ENCODE data around the gene SMLR1.

The SMLR1 gene

DNA sequence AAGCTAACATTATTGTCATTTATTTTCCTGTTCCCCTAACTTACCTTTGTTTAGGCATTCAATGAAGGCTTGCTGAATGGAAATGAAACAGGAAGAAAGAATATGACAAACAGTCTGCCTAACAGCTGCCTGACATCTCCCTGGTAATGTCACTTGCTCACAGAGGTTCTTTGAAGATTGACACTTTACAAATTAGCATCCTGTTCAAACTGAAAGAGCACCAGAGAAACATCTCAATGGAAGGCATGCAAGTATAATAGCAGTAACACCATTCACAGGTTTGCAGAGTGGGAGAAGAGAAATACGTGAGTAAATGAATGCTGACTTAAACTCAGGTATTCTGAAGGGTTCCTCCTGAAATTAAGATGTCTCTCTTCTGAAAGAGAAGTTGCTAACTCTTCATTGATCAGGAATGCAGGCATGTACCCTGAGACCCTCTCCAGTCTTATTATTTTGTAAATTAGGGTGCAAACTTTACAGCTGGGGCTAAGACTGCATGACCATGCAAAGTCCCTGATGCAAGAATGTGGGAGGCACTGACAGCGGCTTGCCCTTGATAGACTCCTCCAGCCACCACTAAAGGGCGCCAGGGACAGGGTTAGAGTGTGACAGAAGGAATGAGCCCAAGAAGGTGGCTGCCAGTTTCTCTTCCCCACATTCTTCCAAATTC is 1.3 kb upstream of the SMLR1 start:
- DNase-seq = no peak

DNA sequence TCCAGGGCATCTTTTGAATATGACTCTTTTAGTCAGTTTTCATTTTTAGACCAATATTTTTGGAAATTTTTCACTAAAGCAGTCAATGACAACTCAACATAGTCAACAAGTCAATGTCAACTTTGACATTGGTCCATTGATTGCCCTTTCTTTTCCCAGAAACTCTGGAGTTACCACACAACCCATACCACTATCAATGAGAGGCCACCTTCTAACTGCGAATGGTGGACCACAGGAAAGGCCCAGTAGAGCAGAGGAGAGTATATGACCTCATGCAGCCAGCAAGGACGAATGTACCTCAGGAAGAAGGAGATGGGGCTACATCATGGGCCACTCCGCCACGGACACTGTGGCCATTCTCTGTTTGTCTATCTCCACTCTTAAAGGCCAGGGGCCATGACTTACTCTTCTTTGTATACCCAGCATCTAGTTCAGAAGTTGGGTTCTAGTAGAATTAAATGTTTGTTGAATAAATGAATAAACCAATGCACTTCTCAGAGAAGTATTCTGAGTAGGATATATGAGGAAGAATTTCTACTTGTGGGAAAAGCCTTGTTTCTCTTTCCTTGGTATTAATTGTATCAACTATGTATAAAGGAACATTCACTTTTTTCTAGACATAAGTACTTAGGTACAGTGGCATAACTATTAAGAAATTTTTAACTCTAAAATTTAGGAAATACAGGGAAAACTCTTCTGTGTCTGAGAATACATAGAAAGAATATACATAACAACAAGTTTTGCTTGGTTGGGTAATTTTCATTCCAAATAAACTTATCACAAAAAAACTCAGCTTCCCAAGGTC is 562 bp upstream of the SMLR1 start:
- no peak for DNase-seq

DNA sequence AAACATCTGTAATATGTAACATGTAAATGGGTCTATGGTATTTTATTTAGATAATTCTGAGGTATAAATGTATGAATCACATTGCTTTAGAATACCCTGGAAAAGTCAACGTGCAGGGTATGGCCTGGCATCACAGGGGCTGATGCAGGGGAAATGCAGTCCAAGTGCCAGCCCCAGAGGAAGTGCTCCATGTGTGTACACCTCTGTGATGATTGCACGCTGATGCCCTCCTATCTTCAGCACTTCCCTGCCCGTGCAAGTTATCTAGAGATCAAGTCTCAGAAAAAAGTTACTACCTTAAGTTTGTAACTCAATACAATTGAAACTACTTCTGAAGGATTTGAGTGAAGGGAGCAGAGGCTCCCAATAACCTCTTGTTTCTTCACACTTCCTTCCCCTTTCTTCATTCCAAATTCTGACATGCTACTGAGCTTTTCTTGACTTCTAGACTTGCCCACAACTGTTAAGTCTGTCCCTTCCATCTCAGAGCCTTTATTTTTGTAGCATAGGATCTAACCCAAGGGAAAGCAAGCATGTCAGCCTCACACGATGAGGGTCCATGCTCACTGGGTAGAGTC is 2.2 kb downstream of the SMLR1 start:
- DNase-seq = no peak

DNA sequence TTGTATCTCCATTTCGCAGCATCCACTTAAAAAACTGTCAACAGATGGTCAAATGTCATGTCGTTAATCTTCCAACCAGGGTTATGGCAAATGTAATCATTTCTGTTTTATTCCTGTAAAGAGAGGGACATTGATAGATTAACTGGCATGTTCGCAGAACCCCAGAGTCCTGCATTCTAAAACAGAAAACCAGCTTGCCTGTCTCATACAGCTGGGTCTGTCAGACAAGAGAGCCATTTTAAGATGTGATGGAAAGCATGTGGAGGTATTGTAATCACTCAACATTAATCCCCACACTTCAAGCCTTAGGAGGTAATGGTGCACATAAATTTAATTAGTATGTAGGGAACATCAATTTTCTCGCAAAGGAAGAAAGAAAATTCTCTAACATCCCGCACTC is 4.4 kb downstream of the SMLR1 start:
- DNase-seq = no peak

DNA sequence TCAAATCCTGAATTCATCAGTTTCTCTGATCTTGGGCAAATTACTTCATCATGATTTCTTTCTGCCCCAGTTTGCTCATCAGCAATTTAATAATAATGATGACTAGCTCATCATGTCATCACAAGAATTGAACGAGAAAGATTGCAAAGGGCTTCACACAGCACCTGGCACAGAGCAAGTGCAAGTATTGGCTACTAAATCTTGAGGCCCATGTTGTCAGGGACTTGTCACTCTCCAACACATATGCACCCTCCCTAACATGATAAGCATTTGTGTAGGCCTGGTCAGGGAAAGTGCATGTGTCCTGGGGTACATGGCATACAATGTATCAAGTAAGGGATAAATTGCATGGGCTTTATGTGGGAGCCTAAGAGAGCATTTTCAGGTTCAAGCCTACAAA is 6.4 kb downstream of the SMLR1 start:
- no peak for DNase-seq

GRCh38 chr6:130834482-130835251 is 7.5 kb downstream of the SMLR1 start:
- no peak for DNase-seq

DNA sequence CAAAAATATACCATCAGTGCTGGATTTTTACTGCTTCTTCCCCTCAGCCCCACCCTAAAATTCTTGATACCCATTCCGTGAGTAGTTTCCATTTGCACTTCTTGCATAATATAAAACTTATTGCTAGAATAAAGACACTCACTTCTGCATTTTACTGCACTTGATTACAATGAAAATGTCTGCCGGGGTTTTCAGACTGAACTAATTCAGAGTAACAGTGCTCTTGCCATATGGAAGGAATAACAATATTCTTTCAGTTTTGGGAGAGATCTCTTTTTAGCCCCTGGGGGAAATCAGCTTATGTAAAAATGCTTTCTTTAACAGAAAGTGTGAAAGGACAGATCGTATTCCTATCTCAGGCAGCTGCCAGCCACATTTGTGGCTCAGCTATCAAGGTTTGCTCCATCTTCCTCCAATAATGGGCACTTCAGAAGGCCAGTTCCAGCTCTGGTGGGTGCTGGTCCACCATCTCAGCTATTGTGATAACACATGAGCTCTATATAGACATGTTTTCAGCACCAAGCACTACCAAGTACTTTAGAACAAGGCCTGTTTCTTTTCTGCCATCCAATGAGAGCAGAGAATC is 8.9 kb downstream of the SMLR1 start:
- DNase-seq = no peak

DNA sequence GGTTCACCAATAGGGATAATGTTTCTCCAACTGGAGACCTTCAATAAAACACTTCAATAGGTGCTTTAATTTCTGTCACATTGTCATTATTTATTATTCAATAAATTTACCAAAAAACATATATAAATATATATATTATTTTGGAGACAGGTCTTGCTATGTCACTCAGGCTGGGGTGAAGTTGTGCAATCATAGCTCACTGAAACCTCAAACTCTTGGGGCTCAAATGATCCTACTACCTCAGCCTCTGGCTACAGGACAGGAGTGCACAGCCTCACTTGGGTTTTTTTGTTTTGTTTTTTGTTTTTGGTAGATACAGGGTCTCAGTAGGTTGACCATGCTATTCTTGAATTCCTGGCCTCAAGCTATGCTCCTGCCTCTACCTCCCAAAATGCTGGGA is 9.9 kb downstream of the SMLR1 start:
- DNase-seq = no peak

- no peak for DNase-seq
Observed at GRCh38 chr6:130838250-130838860, 11.1 kb downstream of the SMLR1 start.

- DNase-seq = no peak
Observed at GRCh38 chr6:130838951-130839350, 11.7 kb downstream of the SMLR1 start.

DNA sequence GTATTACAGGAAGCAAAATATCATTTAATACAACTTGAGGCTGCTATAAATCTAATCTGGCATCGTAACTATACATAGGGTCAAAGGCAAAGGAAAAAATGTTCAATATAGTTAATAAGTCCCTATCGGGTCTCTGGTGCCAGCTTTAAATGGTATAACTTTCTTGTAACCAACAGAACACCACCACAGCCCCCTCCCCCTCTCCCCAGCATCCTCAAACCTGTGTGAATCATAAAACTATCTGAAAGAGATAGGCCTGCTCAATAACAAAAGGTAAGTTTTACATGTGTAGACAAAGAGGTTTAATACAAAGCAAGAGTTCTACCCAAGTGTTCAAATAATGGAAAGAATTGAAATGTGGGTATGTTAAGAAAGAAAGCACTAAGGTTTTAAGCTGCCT is 12.2 kb downstream of the SMLR1 start:
- no peak for DNase-seq

DNA sequence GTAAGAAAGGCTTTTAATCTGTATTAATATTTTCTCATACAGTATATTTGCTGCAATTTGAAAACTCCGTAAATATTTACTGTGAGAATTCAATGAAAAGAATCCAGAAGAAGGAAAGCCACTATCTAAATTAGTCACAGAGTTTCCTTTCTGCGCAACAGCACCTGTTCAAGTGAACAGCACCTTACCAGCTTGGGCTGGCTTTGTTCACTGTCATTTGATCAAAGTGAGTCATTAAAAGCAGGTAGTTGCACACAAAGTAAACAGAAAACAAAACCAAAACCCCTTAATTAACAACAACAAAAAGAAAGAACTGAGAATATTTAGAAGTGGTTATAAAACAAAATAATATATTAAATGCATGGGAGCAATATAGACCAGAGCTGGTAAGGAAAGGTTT is 12.8 kb downstream of the SMLR1 start:
- DNase-seq = no peak

DNA sequence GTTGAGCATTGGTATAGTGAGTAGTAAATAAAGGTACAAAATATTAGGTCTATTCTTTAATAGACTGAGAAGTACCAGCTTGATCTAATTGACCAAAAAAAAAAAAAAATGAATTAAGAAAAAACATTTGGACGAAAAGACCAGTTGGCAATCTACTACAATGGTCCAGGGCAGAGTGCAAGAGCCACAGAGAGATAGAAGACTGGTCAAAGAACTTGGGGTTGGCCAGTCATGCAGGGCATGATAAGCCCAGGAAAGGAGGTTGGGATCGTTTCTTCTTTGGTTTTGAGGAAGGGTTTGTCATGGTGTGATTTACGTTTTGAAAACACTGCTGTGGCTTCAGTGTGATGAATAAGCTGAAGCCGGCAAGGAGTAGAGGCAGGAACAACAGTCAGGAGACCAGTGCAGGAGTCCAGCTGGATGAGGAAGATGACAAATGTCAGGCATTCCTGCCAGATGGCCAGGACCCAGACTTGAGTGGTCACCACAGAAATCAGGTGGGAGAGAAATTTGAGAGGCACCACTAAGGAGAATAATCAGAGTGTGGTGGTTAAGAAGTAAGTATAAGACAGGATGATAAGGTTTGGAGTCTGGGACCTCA is 14.0 kb downstream of the SMLR1 start:
- no peak for DNase-seq

GRCh38 chr6:130843575-130844320 is 16.5 kb downstream of the SMLR1 start:
- no peak for DNase-seq

GRCh38 chr6:130846501-130846900 is 19.3 kb downstream of the SMLR1 start:
- no peak for DNase-seq

DNA sequence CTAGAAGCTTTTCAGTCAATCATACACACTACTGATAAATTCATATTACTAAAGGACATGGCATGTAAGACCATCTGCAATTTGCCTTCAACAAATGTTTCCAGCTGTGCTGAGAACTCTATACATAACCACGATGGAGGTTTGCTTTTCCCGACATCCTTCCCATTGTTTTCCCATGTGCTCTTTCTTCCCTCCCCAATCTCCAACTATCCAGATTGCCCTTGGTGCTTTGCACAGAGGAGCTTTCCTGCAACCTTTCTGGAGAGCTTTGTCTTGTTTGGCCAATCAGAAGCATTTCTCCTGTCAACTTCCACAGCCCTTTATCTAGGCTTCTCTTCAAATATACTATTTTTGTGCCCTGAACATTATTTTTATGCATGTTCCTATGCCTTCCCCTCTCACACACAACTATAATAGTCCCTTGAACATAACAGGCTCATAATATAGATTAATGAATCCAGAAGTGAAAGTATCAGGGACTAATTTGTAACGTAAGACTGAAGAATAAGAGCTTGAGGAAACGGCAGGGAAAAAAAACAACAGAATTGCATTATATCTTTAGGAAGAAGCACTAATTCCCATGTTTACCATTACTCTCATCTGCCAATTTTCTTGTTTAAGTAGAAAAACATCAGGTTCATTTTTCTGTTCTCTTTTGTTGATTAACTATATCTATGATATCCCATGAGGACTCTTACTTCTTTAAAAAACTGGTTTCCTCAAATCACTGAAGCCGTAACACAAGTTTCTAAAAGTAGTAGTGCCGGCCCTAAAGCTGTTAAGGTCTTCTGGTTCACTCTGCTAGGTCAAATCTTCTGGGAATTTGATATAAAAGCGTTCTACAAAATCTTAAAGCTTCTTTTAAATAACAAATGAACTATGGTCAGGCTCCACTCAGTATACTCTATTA is 20.1 kb downstream of the SMLR1 start:
- DNase-seq = no peak

DNA sequence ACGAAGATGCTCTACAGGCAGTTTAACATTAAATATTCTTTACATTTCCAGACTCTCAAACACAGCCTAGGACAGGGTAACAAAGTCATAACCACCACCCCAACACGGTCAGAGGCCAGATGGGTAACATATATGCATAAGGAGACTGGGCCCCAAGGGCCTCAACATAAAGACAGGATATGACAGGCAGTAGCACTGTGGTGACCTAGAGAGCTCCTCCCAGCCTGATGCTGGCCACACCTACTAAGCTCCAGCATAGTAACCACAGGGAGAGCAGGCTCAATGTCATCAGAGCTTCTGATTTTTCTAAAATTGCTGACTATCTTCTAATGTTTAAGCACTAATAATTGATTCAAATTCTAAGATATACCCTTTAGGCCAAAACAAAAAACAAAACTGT is 21.7 kb downstream of the SMLR1 start:
- DNase-seq = no peak

DNA sequence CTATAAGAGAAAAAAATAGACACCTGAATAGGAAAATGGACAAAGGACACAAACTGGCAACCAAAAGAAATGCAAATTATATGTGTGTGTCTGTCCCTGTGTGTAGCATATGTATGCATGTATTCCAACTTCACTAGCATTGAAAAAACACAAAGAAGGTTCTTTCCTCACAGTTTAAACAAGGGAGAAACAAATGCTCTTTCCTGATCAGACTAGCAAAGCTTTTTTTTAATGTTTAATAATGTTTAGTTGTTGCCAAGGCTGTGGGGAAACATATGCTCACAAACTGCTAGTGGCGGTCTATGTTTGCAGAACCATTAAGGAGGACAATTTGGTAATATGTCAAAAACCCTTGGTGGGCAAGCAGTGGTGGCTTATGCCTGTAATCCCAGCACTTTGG is 22.4 kb downstream of the SMLR1 start:
- no peak for DNase-seq

DNA sequence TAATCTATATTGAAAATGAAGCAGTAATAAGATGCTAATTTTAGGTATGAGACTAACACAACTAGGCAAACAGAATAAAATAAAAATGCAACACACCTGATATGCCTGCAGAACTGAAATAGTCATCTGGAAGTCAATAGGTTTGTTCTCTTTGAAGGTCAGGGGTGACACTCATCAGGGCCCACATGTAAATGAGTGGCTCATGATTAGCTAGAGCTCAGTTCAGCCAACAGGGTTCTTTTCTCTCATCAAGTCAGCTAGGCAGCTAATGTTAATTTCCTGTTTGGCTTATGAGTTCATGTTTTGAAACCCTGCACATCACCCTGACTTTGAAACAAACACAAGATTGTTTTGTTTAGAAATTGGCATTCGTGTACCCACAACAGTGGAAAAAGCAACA is 23.8 kb downstream of the SMLR1 start:
- no peak for DNase-seq

DNA sequence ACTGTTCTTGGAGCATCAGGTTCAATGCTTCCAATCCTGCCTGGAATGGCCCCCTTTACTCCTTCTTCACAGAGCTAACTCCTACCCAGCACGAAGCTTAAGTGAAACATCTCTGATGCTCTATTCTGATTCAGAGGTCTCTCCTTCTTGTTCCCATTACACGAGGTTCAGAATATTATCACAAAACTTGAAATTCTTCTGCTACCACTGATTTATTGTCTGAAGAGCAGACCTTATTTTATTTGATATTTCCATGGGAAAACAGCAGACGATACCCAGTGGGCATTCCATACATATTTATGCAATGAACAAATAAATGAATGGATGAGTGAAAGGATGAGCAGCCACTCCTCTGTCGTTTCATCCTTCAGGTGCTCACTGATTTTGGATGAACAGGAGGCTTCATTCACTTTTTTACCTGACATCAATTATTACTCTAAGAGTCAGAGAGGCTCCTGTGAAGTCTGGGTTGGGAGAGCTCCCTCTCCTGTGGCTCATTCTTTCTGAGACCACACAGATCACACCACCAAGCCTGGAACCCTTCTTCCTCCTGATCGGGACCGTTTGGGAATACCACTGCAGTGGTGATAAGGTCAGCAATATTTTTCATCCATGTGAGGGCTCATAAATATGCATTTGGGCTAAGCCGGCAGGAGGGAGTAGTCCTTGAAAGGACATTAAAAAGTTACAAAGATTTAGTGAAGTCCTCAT is 25.8 kb downstream of the SMLR1 start:
- no peak for DNase-seq

Measured in right forelimb (tissue), 1 donor.